Sigmoid colon (tissue), 4 donors: Measurements from ENCODE around the gene MARF1.

Experiments used
- EP300 ChIP-seq, 4 donors: sonication (generic); formaldehyde crosslinking; IDR thresholded peaks; one replicate each; pipeline ENCODE4 v1.6.1; 2017; ENCODE audit warnings: antibody characterized with exemption in 4 of 4
- POLR2A ChIP-seq, 2 donors: fragments of 450-650 bp; IDR thresholded peaks; one replicate each; pipeline ENCODE4 v1.6.1; 2016; ENCODE audit warnings: antibody characterized with exemption in 2 of 2, mild to moderate bottlenecking in 2 of 2, moderate library complexity in 2 of 2
- POLR2AphosphoS5 ChIP-seq, 4 donors: sonication (generic); formaldehyde crosslinking; IDR thresholded peaks; one replicate each; pipeline ENCODE4 v1.6.1; 2017; ENCODE audit warnings: antibody characterized with exemption in 4 of 4
- TF ChIP-seq, protein P1 (sequence below), 4 experiments: fragments of 450-650 bp in 3 of 4; fragments of 200-600 bp in 1 of 4; IDR thresholded peaks; one replicate each; pipeline ENCODE4 v1.5.1; 2016 to 2019; ENCODE audit warnings: antibody characterized with exemption in 4 of 4, mild to moderate bottlenecking in 3 of 4, moderate library complexity in 2 of 4

DNA sequence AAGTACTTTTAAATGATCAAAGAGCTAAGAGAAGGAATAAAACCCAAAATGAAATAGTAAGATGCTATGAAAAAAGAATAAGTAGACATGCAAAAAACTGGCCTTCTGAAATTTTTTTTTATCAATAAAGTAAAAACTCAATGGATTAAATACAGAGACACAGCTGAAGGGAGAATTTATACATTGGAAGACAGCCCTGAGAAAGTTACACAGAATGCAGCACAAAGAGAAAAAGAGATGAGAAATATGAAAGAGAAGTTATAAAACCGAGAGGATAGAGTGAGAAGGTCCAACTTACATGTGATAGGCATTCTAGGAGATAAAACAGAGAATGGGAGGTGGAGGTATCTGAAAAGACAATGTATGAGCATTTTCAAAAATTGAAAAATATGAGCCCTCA lies 57.0 kb downstream of the MARF1 start:
- TF ChIP-seq, protein P1, sequence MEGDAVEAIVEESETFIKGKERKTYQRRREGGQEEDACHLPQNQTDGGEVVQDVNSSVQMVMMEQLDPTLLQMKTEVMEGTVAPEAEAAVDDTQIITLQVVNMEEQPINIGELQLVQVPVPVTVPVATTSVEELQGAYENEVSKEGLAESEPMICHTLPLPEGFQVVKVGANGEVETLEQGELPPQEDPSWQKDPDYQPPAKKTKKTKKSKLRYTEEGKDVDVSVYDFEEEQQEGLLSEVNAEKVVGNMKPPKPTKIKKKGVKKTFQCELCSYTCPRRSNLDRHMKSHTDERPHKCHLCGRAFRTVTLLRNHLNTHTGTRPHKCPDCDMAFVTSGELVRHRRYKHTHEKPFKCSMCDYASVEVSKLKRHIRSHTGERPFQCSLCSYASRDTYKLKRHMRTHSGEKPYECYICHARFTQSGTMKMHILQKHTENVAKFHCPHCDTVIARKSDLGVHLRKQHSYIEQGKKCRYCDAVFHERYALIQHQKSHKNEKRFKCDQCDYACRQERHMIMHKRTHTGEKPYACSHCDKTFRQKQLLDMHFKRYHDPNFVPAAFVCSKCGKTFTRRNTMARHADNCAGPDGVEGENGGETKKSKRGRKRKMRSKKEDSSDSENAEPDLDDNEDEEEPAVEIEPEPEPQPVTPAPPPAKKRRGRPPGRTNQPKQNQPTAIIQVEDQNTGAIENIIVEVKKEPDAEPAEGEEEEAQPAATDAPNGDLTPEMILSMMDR (IDR thresholded peaks at IDR 0.05): no peak
- TF ChIP-seq POLR2A (IDR thresholded peaks at IDR 0.05) (no peak), POLR2AphosphoS5 (IDR thresholded peaks at IDR 0.05) (no peak), EP300 (IDR thresholded peaks at IDR 0.05) (no peak)
